Type B pancreatic cell (in vitro differentiated cells): Measurements from ENCODE around the gene SUPT3H. TPM values are rescaled to one million over a fixed set of nuclear protein-coding genes. Genes with fewer than 3 reads are reported as not detected.
"Not testable (repeated sequence)": the region's sequence is repeated elsewhere in the genome, so short reads cannot be mapped to it uniquely, and the experiment has no call there.

Source experiments
- DNase-seq: peaks from one replicate; pipeline ENCODE4 v3.0.0; 2021; ENCODE audit warnings: mixed read lengths; ENCODE audit not compliant: unreplicated experiment; ENCODE audit errors: extremely low spot score
- H3K27ac Mint-ChIP-seq: 2 replicates; pipeline ENCODE4 v1.8.0; 2021; ENCODE audit warnings: mild to moderate bottlenecking, mixed read lengths
- H3K27me3 Mint-ChIP-seq: 2 replicates; pipeline ENCODE4 v1.8.0; 2021; ENCODE audit warnings: mixed read lengths
- H3K36me3 Mint-ChIP-seq: 2 replicates; pipeline ENCODE4 v1.8.0; 2021; ENCODE audit warnings: mixed read lengths
- H3K4me1 Mint-ChIP-seq: one replicate; pipeline ENCODE4 v1.8.0; 2021; ENCODE audit warnings: mixed read lengths; ENCODE audit not compliant: unreplicated experiment
- H3K4me3 Mint-ChIP-seq: 2 replicates; pipeline ENCODE4 v1.8.0; 2021; ENCODE audit warnings: mild to moderate bottlenecking, mixed read lengths
- H3K9me3 Mint-ChIP-seq: 2 replicates; pipeline ENCODE4 v1.8.0; 2021; ENCODE audit warnings: mixed read lengths
- total RNA-seq: library from RNA; stranded (reverse); gene quantifications from 2 replicates; pipeline ENCODE4 v1.2.1, GENCODE V29; 2021; ENCODE audit warnings: low replicate concordance
- TF ChIP-seq, protein P1 (sequence below): fragments of 200-600 bp; sonication (generic); conservative IDR thresholded peaks from 2 replicates; pipeline ENCODE4 v1.5.0; 2021; ENCODE audit warnings: antibody characterized with exemption, mild to moderate bottlenecking

SUPT3H gene
- total RNA-seq, 1 donor from 2014 or later, result 18.4 TPM

DNA sequence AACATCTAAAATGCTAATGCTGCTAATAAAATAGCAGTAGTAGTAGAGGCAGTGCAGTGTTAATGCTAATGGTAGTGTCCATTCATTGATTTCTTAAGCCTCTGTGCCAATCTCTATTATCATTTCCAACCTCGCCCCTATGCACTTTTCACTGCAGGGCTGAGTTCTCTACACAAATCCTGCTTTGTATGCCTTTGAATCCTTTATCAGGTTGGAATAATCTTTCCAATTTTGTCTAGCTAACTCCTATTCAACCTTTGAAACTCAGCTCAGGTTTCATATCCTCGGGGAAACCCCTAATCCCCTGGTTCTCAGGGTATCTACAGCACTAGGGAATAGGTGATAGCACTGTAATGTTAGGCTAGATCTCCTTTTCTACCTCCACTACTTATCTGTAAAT is 333.6 kb downstream of the SUPT3H start:
- no peak overlapping the region for H3K27ac Mint-ChIP-seq
- H3K9me3 Mint-ChIP-seq, result no peaks in the 10 kb centered on the region
- H3K4me1 Mint-ChIP-seq, result peaks cover 5% of the 10 kb centered on the region
- no peak overlapping the region for H3K4me3 Mint-ChIP-seq
- H3K36me3 Mint-ChIP-seq, result no peaks in the 10 kb centered on the region
- TF ChIP-seq, protein P1, sequence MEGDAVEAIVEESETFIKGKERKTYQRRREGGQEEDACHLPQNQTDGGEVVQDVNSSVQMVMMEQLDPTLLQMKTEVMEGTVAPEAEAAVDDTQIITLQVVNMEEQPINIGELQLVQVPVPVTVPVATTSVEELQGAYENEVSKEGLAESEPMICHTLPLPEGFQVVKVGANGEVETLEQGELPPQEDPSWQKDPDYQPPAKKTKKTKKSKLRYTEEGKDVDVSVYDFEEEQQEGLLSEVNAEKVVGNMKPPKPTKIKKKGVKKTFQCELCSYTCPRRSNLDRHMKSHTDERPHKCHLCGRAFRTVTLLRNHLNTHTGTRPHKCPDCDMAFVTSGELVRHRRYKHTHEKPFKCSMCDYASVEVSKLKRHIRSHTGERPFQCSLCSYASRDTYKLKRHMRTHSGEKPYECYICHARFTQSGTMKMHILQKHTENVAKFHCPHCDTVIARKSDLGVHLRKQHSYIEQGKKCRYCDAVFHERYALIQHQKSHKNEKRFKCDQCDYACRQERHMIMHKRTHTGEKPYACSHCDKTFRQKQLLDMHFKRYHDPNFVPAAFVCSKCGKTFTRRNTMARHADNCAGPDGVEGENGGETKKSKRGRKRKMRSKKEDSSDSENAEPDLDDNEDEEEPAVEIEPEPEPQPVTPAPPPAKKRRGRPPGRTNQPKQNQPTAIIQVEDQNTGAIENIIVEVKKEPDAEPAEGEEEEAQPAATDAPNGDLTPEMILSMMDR, result no peak
- H3K27me3 Mint-ChIP-seq, result no peaks in the 10 kb centered on the region
- DNase-seq, result no peak

DNA sequence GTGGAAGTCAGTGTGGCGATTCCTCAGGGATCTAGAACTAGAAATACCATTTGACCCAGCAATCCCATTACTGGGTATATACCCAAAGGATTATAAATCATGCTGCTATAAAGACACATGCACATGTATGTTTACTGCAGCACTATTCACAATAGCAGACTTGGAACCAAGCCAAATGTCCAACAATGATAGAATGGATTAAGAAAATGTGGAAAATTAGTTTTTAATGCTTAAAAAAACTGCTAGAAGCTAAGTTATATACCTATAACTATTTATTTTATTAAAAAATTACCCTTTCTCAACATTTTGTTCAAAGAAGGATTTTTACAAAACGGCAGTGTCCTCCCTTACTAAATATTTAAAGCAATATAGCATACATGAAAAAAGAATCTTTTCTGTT is 335.1 kb downstream of the SUPT3H start:
- not testable (repeated sequence) for H3K9me3 Mint-ChIP-seq, H3K27me3 Mint-ChIP-seq, H3K27ac Mint-ChIP-seq, H3K4me1 Mint-ChIP-seq, H3K4me3 Mint-ChIP-seq, H3K36me3 Mint-ChIP-seq, DNase-seq

DNA sequence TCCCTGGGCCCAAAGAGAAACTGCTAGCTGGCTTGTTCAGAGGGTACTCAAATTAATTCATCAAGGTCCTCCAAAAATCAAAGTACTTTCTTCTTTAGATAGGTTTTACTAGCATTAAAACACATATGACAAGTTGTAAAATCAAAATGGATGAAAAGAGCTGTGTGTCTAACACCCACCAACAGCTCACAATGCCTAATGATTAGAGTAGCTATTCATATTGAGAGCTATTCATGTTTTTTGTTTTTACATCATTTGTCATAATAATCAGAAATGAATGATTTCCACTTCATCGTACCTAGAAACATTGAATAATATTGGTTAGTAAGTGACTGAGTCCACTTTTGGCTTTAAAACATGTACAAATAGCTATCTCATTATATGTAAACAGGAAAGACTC is 339.5 kb downstream of the SUPT3H start:
- no peaks in the 10 kb centered on the region for H3K9me3 Mint-ChIP-seq
- H3K4me3 Mint-ChIP-seq, result no peak overlapping the region
- no peaks in the 10 kb centered on the region for H3K4me1 Mint-ChIP-seq
- DNase-seq, result no peak
- H3K27ac Mint-ChIP-seq, result no peak overlapping the region
- TF ChIP-seq, protein P1, result no peak
- no peaks in the 10 kb centered on the region for H3K36me3 Mint-ChIP-seq
- H3K27me3 Mint-ChIP-seq, result no peaks in the 10 kb centered on the region

DNA sequence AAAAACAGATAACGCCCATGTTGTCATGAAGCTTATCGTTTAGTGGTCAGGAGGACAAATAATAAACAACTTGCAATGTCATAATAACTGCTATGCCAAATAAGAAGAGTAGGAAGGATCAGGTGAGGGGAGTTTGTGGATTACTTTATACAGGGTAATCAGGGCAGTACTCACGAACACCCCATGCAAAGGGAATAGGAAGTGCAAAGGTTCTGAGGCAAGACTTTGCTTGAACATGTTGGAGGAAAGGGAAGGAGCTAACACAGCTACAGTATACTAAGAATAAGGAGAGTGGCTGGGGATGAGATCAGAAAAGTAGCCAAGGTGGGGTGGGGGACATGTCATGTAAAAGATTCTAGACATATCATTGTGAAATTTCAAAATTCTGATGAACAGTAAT is 341.6 kb downstream of the SUPT3H start:
- no peak overlapping the region for H3K4me3 Mint-ChIP-seq
- TF ChIP-seq, protein P1, result no peak
- DNase-seq, result no peak
- H3K36me3 Mint-ChIP-seq, result no peaks in the 10 kb centered on the region
- no peaks in the 10 kb centered on the region for H3K4me1 Mint-ChIP-seq
- H3K27me3 Mint-ChIP-seq, result no peaks in the 10 kb centered on the region
- no peaks in the 10 kb centered on the region for H3K9me3 Mint-ChIP-seq
- H3K27ac Mint-ChIP-seq, result no peak overlapping the region

DNA sequence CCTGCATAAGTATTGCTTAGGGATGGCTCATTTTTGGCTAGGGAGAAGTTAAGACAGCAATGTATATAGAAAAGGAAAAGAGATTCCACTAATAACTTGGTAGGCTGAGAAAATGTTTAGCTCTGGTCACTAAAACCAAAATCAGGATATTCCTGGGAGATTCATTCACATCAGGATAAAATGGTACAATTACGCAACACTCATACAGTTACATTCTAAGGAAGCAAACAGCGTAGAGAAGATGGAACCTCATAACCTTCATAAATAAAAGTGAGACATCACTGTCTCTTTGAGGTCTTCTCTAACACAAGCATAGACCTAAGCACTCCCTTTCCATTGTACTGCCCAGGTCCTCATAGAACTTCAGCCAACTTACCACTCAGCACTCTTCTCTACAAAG is 345.3 kb downstream of the SUPT3H start:
- Mint-ChIP-seq H3K27me3 (no peaks in the 10 kb centered on the region), H3K4me3 (no peak overlapping the region), H3K4me1 (no peaks in the 10 kb centered on the region), H3K27ac (no peak overlapping the region), H3K9me3 (peaks cover 4% of the 10 kb centered on the region), H3K36me3 (no peaks in the 10 kb centered on the region)
- TF ChIP-seq, protein P1, result no peak
- no peak for DNase-seq

DNA sequence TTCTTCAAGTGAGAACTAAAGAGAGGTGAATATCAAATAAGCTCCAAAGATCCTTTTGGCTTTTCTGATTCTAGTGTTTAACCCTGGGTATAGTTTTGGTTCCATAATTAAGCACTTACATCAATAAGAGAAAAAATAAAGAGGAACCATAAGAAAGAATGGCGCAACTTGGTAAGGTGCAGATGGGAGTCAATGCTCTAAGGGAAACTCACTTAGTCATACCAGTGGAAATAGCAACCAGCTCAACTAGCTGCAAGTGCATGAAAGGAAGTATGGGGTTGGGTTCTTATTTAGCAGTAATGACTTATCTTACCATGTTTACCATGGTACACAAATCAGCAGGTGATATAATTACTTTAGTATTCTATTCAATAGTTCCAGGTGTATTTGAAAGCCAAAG is 346.1 kb downstream of the SUPT3H start:
- H3K4me1 Mint-ChIP-seq, result no peaks in the 10 kb centered on the region
- no peak overlapping the region for H3K4me3 Mint-ChIP-seq
- H3K9me3 Mint-ChIP-seq, result peaks cover 8% of the 10 kb centered on the region
- no peak overlapping the region for H3K27ac Mint-ChIP-seq
- H3K36me3 Mint-ChIP-seq, result peaks cover 3% of the 10 kb centered on the region
- DNase-seq, result no peak
- H3K27me3 Mint-ChIP-seq, result no peaks in the 10 kb centered on the region
- TF ChIP-seq, protein P1, result no peak
